ENCODE measurements around the gene SHISA9. TPM values are rescaled to one million over a fixed set of nuclear protein-coding genes. Genes with fewer than 3 reads are reported as not detected.

Gene SHISA9
- total RNA-seq, 1 donor from 2014 or later = not detected

GRCh38 chr16:13047276-13047675 is 145.9 kb downstream of the SHISA9 start:
- intact Hi-C loops (cut with DNase I) = no loop called here
- ATAC-seq = no peak
- peaks cover 8% of the 10 kb centered on the region for H3K9me3 ChIP-seq

GRCh38 chr16:13049688-13050087 is 148.3 kb downstream of the SHISA9 start:
- ATAC-seq (no peak), DNase-seq (no peak)
- Histone ChIP-seq H3K4me1 (no peaks in the 10 kb centered on the region), H3K4me3 (no peak overlapping the region), H3K27ac (no peak overlapping the region), H3K27me3 (ENCODE audit: low read depth) (no peaks in the 10 kb centered on the region), H3K9me3 (peaks cover 8% of the 10 kb centered on the region), H3K36me3 (no peaks in the 10 kb centered on the region)
- no peak for TF ChIP-seq CTCF (IDR thresholded peaks at IDR 0.05)
- intact Hi-C loops (cut with DNase I) = no loop called here

More at GRCh38 chr16:13047276-13047675, 145.9 kb downstream of the SHISA9 start:
- Histone ChIP-seq H3K27ac (no peak overlapping the region), H3K4me1 (no peaks in the 10 kb centered on the region), H3K27me3 (ENCODE audit: low read depth) (no peaks in the 10 kb centered on the region), H3K4me3 (no peak overlapping the region), H3K36me3 (no peaks in the 10 kb centered on the region)
- TF ChIP-seq CTCF (IDR thresholded peaks at IDR 0.05) = no peak
- no peak for DNase-seq

- intact Hi-C loops (cut with DNase I) = no loop called here
- no peak for DNase-seq
- H3K27me3 ChIP-seq (ENCODE audit: low read depth) = no peaks in the 10 kb centered on the region
- H3K36me3 ChIP-seq = no peaks in the 10 kb centered on the region
- TF ChIP-seq CTCF (IDR thresholded peaks at IDR 0.05) = no peak
- H3K4me1 ChIP-seq = no peaks in the 10 kb centered on the region
- peaks cover 8% of the 10 kb centered on the region for H3K9me3 ChIP-seq
- H3K27ac ChIP-seq = no peak overlapping the region
- H3K4me3 ChIP-seq = no peak overlapping the region
- no peak for ATAC-seq
These were observed 151.0 kb downstream of the SHISA9 start for GRCh38 chr16:13052431-13052830.

GRCh38 chr16:13055480-13055879 is 154.1 kb downstream of the SHISA9 start:
- Histone ChIP-seq H3K4me1 (no peaks in the 10 kb centered on the region), H3K9me3 (no peaks in the 10 kb centered on the region), H3K4me3 (no peak overlapping the region), H3K36me3 (no peaks in the 10 kb centered on the region), H3K27me3 (ENCODE audit: low read depth) (no peaks in the 10 kb centered on the region), H3K27ac (no peak overlapping the region)
- ATAC-seq (no peak), DNase-seq (no peak)
- no peak for TF ChIP-seq CTCF (IDR thresholded peaks at IDR 0.05)
- intact Hi-C loops (cut with DNase I) = no loop called here

- Histone ChIP-seq H3K27ac (no peak overlapping the region), H3K27me3 (ENCODE audit: low read depth) (no peaks in the 10 kb centered on the region), H3K9me3 (no peaks in the 10 kb centered on the region), H3K36me3 (no peaks in the 10 kb centered on the region), H3K4me1 (no peaks in the 10 kb centered on the region), H3K4me3 (no peak overlapping the region)
- no peak for TF ChIP-seq CTCF (IDR thresholded peaks at IDR 0.05)
- DNase-seq (no peak), ATAC-seq (no peak)
- intact Hi-C loops (cut with DNase I) = no loop called here
These were observed 155.2 kb downstream of the SHISA9 start for GRCh38 chr16:13056607-13057006.

- H3K27me3 ChIP-seq (ENCODE audit: low read depth) = no peaks in the 10 kb centered on the region
- no peak for TF ChIP-seq CTCF (IDR thresholded peaks at IDR 0.05)
- ATAC-seq (no peak), DNase-seq (no peak)
- peaks cover under 1% of the 10 kb centered on the region for H3K9me3 ChIP-seq
- H3K36me3 ChIP-seq = no peaks in the 10 kb centered on the region
- intact Hi-C loops (cut with DNase I) = no loop called here
- H3K4me1 ChIP-seq = no peaks in the 10 kb centered on the region
- H3K27ac ChIP-seq = no peak overlapping the region
- H3K4me3 ChIP-seq = no peak overlapping the region
These were observed 159.5 kb downstream of the SHISA9 start for GRCh38 chr16:13060932-13061331.
